ENCODE data around the gene BCDIN3D.

Gene BCDIN3D

GRCh38 chr12:49819786-49820185, 23.1 kb downstream of the BCDIN3D start:
- DNase-seq (ENCODE audit: low spot score): no peak

GRCh38 chr12:49818241-49818895, 24.5 kb downstream of the BCDIN3D start:
- no peak for DNase-seq (ENCODE audit: low spot score)

GRCh38 chr12:49813131-49813530, 29.8 kb downstream of the BCDIN3D start:
- no peak for DNase-seq (ENCODE audit: low spot score)

GRCh38 chr12:49811961-49812401, 30.9 kb downstream of the BCDIN3D start:
- DNase-seq (ENCODE audit: low spot score): no peak

- DNase-seq (ENCODE audit: low spot score): no peak
These were observed 31.8 kb downstream of the BCDIN3D start for GRCh38 chr12:49811136-49811535.

GRCh38 chr12:49809906-49810389, 33.0 kb downstream of the BCDIN3D start:
- DNase-seq (ENCODE audit: low spot score): no peak

GRCh38 chr12:49809381-49809905, 33.5 kb downstream of the BCDIN3D start:
- no peak for DNase-seq (ENCODE audit: low spot score)

- no peak for DNase-seq (ENCODE audit: low spot score)
These were observed 34.1 kb downstream of the BCDIN3D start for GRCh38 chr12:49808686-49809380.

GRCh38 chr12:49807991-49808580, 34.8 kb downstream of the BCDIN3D start:
- DNase-seq (ENCODE audit: low spot score): no peak

GRCh38 chr12:49806877-49807276, 36.0 kb downstream of the BCDIN3D start:
- no peak for DNase-seq (ENCODE audit: low spot score)

- no peak for DNase-seq (ENCODE audit: low spot score)
These were observed 36.5 kb downstream of the BCDIN3D start for GRCh38 chr12:49806321-49806813.

GRCh38 chr12:49805409-49805808, 37.5 kb downstream of the BCDIN3D start:
- no peak for DNase-seq (ENCODE audit: low spot score)

- DNase-seq (ENCODE audit: low spot score): no peak
These were observed 38.1 kb downstream of the BCDIN3D start for GRCh38 chr12:49804821-49805220.

GRCh38 chr12:49803693-49804450, 39.0 kb downstream of the BCDIN3D start:
- no peak for DNase-seq (ENCODE audit: low spot score)

- no peak for DNase-seq (ENCODE audit: low spot score)
These were observed 41.5 kb downstream of the BCDIN3D start for GRCh38 chr12:49801141-49802063.

GRCh38 chr12:49800421-49801140, 42.3 kb downstream of the BCDIN3D start:
- no peak for DNase-seq (ENCODE audit: low spot score)

- no peak for DNase-seq (ENCODE audit: low spot score)
These were observed 44.0 kb downstream of the BCDIN3D start for GRCh38 chr12:49798934-49799333.

- no peak for DNase-seq (ENCODE audit: low spot score)
These were observed 44.7 kb downstream of the BCDIN3D start for GRCh38 chr12:49798248-49798647.

GRCh38 chr12:49797449-49797776, 45.5 kb downstream of the BCDIN3D start:
- no peak for DNase-seq (ENCODE audit: low spot score)
